Mucosa of stomach (tissue), 1 donor: ENCODE measurements around the gene LSM10.

Experiments used
- H3K27me3 ChIP-seq: one replicate; pipeline ENCODE4 v1.7.0; 2013; ENCODE audit warnings: mild to moderate bottlenecking, low read length; ENCODE audit not compliant: control insufficient read depth, insufficient read depth
- H3K36me3 ChIP-seq: one replicate; pipeline ENCODE4 v1.7.0; 2013; ENCODE audit warnings: low read length; ENCODE audit not compliant: control insufficient read depth, insufficient read depth
- H3K4me1 ChIP-seq: one replicate; pipeline ENCODE4 v1.7.0; 2013; ENCODE audit warnings: mild to moderate bottlenecking, low read length; ENCODE audit not compliant: control insufficient read depth, insufficient read depth
- H3K4me3 ChIP-seq: one replicate; pipeline ENCODE4 v1.7.0; 2013; ENCODE audit warnings: low read length
- H3K9ac ChIP-seq: one replicate; pipeline ENCODE4 v1.7.0; 2013; ENCODE audit warnings: mild to moderate bottlenecking, low read length, moderate library complexity
- H3K9me3 ChIP-seq: one replicate; pipeline ENCODE4 v1.7.0; 2013; ENCODE audit warnings: mild to moderate bottlenecking, low read length, moderate library complexity; ENCODE audit not compliant: control insufficient read depth
- donor health status: Pancreatic carcinoma.

The LSM10 gene

DNA sequence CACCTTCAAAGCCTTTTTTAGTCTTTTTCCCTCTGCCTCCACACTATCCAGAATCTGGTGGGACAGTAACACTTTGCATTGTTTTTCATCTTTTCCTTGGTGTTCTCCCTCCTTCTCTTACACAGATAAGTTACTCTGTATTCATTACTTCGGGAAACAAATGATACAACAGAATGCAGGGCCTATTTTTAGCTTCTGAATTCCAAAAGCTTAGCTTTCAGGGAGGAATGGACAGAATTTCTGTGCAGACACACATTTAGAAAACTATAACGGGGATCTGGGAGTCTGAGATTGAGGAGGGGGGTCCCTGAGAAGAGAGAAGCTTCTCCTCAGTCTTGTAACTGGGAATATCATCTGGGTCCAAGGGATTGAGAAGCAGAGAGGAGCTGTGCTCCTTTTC, 8.4 kb downstream of the LSM10 start:
- Histone ChIP-seq H3K9ac (no peak overlapping the region), H3K4me3 (no peak overlapping the region), H3K36me3 (no peaks in the 10 kb centered on the region), H3K9me3 (no peaks in the 10 kb centered on the region), H3K4me1 (peaks cover 25% of the 10 kb centered on the region), H3K27me3 (no peaks in the 10 kb centered on the region)

DNA sequence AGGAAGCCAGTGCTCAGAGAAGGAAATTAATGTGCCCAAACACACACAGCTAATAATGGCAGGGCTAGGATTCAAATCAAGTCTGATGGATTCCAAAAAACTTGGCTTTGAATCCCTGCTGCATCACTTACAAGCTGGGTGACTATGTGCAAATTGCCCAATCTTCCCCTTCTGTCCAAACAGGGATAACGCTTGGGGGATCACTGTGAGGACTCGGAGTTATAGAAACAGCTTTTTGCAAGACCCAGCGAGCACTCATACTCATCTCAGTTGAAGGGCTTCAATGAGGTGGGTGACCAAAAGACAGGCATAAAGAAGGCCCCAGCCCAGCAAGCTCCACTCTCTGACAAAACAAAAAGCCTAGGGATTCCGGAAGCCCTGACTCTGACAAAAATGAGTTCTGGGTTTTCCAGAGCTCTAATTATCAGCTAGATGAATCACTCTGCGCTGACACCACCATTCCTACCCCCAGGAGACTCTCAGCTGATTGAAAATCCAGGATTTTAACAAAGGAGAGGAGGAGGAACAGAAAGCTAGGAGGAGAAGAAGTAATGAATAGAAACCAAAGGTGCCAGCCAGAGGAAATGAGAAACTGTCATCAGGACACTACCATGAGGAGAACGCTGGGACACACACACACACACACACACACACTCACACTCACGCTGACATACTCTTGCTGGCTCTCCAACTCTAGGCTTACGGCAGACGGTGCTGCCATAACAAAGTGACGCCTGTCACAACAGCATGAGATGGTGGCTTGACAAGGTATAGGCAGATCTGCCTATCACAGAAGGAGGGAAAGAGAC, 10.4 kb downstream of the LSM10 start:
- H3K27me3 ChIP-seq, result no peaks in the 10 kb centered on the region
- peak overlapping the region; percentile 96 for H3K9ac ChIP-seq
- peaks cover 32% of the 10 kb centered on the region for H3K4me1 ChIP-seq
- H3K9me3 ChIP-seq, result no peaks in the 10 kb centered on the region
- H3K4me3 ChIP-seq, result peak overlapping the region; percentile 21
- H3K36me3 ChIP-seq, result no peaks in the 10 kb centered on the region

DNA sequence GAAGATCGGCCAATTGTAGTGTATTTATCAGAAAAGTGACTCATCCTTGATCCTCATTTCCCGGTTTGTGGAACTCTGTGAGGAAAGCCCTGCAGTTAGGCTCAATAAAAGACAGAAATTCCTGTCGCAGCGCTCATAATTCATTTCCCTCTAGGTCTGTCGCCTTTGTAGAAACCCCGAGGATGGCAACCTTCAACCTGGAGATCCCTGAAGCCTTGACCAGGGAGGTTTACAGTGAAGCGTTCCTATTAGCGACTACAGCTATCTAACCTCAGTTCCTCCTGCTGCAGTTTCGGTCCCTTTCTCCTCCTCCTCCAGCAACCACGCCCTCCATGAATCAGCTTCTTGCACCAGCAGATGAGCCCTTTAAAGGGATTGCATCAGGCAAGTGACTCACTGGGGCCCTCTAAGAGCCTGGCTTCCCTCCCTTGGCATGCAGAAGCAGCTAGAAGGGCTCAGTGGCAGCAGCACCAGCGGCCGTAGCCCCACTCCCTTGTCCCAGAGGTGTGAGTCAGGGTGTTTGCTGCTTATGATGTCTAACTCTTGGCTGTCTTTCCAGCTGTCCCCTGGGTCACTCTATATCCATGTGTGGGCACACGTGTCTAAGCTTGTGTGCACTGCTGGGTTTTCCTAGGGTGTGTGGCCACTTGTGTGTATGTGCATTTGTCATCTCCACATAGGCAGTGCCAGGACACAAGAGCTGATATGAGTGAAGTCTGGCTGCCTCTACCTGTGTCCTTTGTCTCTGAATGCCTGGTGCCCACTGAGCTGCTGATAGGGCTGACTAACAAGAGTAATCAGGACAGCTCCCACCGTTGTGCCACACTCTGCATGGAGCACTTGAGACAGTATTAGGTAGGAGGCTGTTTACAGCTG, 11.2 kb downstream of the LSM10 start:
- Histone ChIP-seq H3K9me3 (no peaks in the 10 kb centered on the region), H3K27me3 (no peaks in the 10 kb centered on the region), H3K4me1 (peaks cover 32% of the 10 kb centered on the region)

DNA sequence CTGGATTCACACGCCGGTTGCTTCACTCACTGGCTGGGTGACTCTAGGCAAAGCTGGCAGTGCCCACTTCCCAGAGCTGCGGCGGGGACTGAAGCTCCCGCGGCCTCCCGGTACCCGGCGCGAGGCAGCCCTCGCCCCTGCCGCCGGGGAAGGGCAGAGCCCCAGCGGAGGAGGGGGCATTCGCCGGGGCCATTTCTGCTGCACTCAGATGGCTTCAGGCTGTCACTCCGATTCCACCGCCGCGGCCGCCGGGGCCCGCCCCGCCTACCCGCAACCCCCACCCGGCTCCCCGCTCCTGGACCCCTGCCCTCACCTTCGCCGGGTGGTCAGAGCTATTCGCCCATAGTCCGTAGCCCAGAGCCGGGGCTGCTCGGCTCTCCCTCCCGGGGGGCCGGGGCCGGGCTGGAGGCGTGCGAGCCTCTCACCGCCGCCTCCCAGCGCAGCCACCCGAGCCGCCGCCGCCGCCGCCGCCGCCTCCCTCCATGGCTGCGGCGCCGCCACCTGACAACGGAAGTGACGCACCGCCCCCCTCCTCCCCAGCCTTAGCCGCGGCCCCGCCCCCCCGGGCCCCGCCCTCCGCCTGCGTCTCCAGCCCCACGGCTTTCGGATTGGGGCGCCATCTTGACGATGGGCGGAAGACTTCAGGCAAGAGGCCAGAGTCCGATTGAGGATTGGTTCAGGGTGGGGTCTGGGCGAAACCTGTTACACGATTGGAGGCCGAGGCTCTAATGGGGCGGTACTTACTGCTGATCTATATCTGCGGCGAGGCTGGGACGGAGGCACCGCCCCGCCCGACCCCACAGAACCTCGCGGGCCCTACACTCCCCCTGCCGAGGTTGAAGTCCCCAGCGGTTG, 12.1 kb downstream of the LSM10 start, which contains the start of gene STK40:
Gene STK40, minus strand, starts transcription at position 515 of the 855 bp plus-strand sequence. CDS start 24,592 bp downstream, outside the sequence.
- Histone ChIP-seq H3K9me3 (no peaks in the 10 kb centered on the region), H3K9ac (peak within 1 kb of the TSS; percentile 96), H3K27me3 (no peaks in the 10 kb centered on the region), H3K36me3 (no peaks in the 10 kb centered on the region), H3K4me3 (peak within 1 kb of the TSS; percentile 65), H3K4me1 (peaks cover 35% of the 10 kb centered on the region)

More for the DNA sequence above, 11.2 kb downstream of the LSM10 start:
- peak overlapping the region; percentile 96 for H3K9ac ChIP-seq
- peak overlapping the region; percentile 65 for H3K4me3 ChIP-seq
- H3K36me3 ChIP-seq, result no peaks in the 10 kb centered on the region

DNA sequence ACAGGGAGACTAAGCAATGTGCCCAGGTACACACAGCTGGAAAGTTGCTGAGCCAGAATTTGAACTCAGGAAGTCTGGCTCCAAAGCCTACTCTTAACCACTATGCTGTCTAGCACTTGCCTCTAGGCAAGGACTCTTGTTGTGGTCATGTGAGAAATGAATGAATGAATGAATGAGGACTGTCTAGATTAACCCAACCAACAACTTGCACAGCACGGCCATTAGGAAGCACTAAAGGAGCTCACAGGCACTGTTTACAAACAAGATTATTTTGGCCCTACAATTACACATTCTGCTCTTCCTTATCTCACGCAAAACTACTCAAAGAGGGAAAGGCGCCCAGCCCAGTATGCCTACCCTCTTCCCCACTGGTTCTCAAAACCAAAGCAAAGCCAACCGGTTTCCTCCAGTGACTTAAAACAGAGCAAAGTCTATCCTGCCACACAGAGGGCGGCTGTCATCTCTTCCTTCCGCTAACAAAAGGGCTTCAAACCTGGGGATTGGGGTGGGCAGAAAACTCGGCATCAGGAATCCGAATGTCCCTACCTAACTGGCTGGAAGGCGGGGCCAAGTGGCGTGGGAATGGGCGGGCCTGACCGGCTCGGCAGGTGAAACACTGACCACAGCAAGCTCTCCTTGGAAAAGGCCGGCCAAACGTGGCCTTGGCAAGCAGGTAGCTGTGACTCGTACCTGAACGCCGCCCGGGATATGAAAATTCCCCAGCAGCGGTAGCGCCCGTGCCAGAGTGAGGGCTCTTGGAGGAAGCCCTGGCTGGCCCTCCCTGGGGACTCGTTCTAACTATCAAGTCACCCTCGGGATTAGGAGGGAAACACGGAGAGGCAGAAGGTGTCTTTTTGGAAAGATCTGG, 12.9 kb downstream of the LSM10 start:
- H3K9ac ChIP-seq, result peak overlapping the region; percentile 72
- peak overlapping the region; percentile 57 for H3K4me3 ChIP-seq
- H3K4me1 ChIP-seq, result peaks cover 39% of the 10 kb centered on the region
- no peaks in the 10 kb centered on the region for H3K27me3 ChIP-seq
- H3K9me3 ChIP-seq, result no peaks in the 10 kb centered on the region
- no peaks in the 10 kb centered on the region for H3K36me3 ChIP-seq

DNA sequence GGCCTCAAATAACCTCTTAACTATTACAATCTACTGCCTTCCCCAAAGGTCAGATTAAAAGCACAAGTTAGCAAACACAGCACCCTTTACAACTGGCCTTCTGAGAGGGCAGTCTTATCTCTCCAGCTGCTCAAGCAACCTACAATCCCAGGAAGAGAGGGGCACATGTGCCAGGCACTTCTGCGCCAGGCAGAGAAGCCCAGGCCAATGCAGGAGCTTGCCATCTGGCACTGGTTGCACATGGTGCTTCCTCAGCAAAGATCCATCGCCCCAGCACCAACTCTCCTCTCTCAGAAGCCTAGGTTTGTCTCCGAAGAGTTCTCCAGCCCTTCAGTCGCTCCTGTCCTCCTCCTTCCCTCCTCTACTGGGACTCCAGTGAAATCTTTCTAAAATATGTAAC, 14.5 kb downstream of the LSM10 start:
- peaks cover 39% of the 10 kb centered on the region for H3K4me1 ChIP-seq
- H3K9me3 ChIP-seq, result no peaks in the 10 kb centered on the region
- H3K27me3 ChIP-seq, result no peaks in the 10 kb centered on the region
- H3K9ac ChIP-seq, result no peak overlapping the region
- no peaks in the 10 kb centered on the region for H3K36me3 ChIP-seq
- no peak overlapping the region for H3K4me3 ChIP-seq

DNA sequence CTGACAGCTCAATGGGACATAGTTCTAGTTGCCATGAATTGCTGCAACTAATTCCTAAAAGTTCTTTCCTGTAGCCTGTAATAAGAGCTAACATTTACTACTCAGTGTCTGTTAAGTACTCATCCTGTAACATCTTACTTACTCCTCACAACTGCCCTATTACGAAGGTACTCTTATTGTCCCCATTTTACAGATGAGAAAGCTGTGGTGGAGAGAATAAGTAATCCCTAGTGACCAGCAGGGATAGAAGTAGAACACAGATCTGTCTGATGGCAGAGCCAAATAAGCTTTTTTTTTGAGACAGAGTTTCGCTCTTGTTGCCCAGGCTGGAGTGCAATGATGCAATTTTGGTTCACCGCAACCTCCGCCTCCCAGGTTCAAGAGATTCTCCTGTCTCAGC, 15.0 kb downstream of the LSM10 start:
- Histone ChIP-seq H3K4me3 (no peak overlapping the region), H3K4me1 (peaks cover 35% of the 10 kb centered on the region), H3K36me3 (no peaks in the 10 kb centered on the region), H3K27me3 (no peaks in the 10 kb centered on the region), H3K9ac (no peak overlapping the region), H3K9me3 (no peaks in the 10 kb centered on the region)

DNA sequence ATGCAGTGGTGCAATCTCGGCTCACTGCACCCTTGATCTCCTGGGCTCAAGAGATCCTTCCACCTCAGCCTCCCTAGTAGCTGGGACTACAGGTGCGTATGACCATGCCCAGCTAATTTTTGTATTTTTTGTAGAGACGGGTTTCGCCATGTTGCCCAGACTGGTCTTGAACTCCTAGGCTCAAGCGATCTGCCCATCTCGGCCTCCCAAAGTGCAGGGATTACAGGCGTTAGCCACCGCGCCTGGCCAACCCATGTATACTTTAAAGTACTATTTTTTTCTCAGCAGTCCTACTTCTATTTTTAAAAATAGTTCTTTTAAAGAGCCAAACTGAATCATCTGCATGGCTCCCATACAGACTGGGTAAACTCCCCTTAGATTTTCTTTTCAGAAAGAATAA, 15.5 kb downstream of the LSM10 start:
- H3K9ac ChIP-seq, result no peak overlapping the region
- peaks cover 31% of the 10 kb centered on the region for H3K4me1 ChIP-seq

DNA sequence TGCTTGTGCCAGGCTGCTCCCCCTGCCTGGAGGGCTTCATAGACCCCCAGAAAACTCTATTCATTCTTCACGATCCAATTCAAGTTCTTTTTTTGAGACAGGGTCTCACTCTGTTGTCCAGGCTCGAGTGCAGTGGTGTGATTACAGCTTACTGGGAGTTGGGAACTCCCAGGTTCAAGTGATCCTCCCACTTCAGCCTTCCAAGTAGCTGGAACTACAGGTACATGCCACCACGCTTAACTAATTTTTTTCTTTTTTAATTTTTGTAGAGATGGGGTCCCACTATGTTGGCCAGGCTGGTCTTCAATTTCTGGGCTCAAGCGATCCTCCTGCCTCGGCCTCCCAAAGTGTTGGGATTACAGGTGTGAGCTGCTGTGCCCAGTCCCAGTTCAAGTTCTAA, 16.3 kb downstream of the LSM10 start:
- Histone ChIP-seq H3K36me3 (no peaks in the 10 kb centered on the region), H3K9me3 (no peaks in the 10 kb centered on the region), H3K27me3 (no peaks in the 10 kb centered on the region), H3K9ac (peak overlapping the region; percentile 9), H3K4me3 (no peak overlapping the region), H3K4me1 (peaks cover 23% of the 10 kb centered on the region)

More for the DNA sequence above, 15.5 kb downstream of the LSM10 start:
- no peak overlapping the region for H3K4me3 ChIP-seq
- H3K9me3 ChIP-seq, result no peaks in the 10 kb centered on the region
- H3K36me3 ChIP-seq, result no peaks in the 10 kb centered on the region
- H3K27me3 ChIP-seq, result no peaks in the 10 kb centered on the region

DNA sequence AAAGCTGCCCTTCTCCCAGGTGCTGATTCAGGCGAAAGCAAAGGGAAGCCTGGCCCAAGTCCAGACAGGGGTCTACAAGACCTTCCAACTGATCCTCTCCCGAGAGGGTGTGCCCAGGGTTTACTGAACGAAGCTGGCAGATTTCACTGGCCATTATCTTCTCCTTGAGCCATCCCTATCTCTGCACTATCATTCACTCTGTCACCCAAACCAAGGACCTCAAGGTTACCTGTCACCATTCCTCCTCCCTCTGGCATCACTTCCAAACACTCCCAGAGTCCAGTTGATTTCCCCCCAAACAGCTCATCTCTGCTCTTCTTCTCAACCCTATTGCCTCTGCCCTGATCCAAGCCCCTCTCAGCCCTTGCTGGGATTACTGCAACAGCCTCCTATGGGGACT, 16.9 kb downstream of the LSM10 start:
- no peaks in the 10 kb centered on the region for H3K9me3 ChIP-seq
- no peak overlapping the region for H3K4me3 ChIP-seq
- no peaks in the 10 kb centered on the region for H3K27me3 ChIP-seq
- no peaks in the 10 kb centered on the region for H3K36me3 ChIP-seq
- H3K9ac ChIP-seq, result no peak overlapping the region
- peaks cover 23% of the 10 kb centered on the region for H3K4me1 ChIP-seq

DNA sequence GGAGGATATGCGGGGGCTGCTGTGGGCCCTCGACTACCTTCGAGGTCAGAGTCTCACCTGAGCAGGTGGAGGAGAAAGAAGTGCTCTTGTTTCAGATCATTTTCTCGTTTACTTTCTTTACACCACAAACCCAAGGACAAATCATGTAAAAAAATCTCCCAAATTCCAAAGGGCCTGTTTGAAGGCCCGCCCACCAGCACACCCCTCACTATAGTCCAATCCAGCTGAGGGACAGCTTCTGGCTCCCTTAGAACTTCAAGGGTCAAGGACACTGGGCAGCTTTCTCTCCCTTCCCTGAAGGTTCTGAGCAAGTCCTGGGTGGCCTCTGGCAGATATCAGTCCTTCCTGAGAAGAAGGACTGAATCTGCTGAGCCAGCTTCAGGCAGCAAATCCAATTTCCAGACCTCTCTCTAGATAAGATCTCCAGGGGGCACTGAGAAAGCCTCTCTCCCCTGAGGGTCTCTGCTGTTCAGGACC, 17.5 kb downstream of the LSM10 start:
- H3K9ac ChIP-seq, result no peak overlapping the region
- H3K27me3 ChIP-seq, result no peaks in the 10 kb centered on the region
- H3K4me3 ChIP-seq, result no peak overlapping the region
- no peaks in the 10 kb centered on the region for H3K9me3 ChIP-seq
- H3K36me3 ChIP-seq, result no peaks in the 10 kb centered on the region
- peaks cover 26% of the 10 kb centered on the region for H3K4me1 ChIP-seq
